Keratinocyte (primary cell): ENCODE data around the gene COL9A3. TPM values are rescaled to one million over a fixed set of nuclear protein-coding genes. Genes with fewer than 3 reads are reported as not detected.

Experiments
- DNase-seq: peaks from one replicate; pipeline ENCODE4 v3.0.0-alpha.2; 2011; ENCODE audit warnings: low read depth, missing footprints, low spot score
- FAIRE-seq: peaks from 2 replicates; lab custom pipeline; 2011; peaks lifted over from hg19 to GRCh38; lab: Jason Lieb, UNC
- H2AFZ ChIP-seq: 2 replicates; pipeline ENCODE4 v1.6.0; 2012; ENCODE audit warnings: low read length, control low read depth, inconsistent platforms; ENCODE audit not compliant: control insufficient read depth
- H3K27ac ChIP-seq: 2 replicates; pipeline ENCODE4 v1.5.1; 2011; ENCODE audit warnings: low read length; ENCODE audit not compliant: control insufficient read depth, insufficient read depth
- H3K27me3 ChIP-seq: 3 replicates; pipeline ENCODE4 v1.6.0; 2011; ENCODE audit warnings: low read length; ENCODE audit not compliant: control insufficient read depth, insufficient read depth; ENCODE audit errors: extremely low read depth
- H3K36me3 ChIP-seq, 2 experiments: 2 replicates in 1 of 2; 3 replicates in 1 of 2; pipeline ENCODE4 v1.5.1; 2011; ENCODE audit warnings: low read length in 2 of 2, mild to moderate bottlenecking in 1 of 2; ENCODE audit not compliant: control insufficient read depth in 2 of 2, insufficient read depth in 2 of 2; ENCODE audit errors: extremely low read depth in 1 of 2
- H3K4me1 ChIP-seq: 3 replicates; pipeline ENCODE4 v1.5.1; 2011; ENCODE audit warnings: low read length; ENCODE audit not compliant: control insufficient read depth, insufficient read depth; ENCODE audit errors: extremely low read depth
- H3K4me2 ChIP-seq: 3 replicates; pipeline ENCODE4 v1.6.0; 2011; ENCODE audit warnings: low read depth, low read length; ENCODE audit not compliant: control insufficient read depth, insufficient read depth; ENCODE audit errors: extremely low read depth
- H3K4me3 ChIP-seq, 3 experiments: fragments of 200-600 bp in 1 of 3; sonication (generic) in 1 of 3; 2 replicates in 2 of 3; 3 replicates in 1 of 3; pipeline ENCODE4 v1.5.1; 2011 to 2016; ENCODE audit warnings: low read length in 3 of 3, mild to moderate bottlenecking in 3 of 3, control low read depth in 2 of 3, inconsistent platforms in 1 of 3, low read depth in 1 of 3, mixed read lengths in 1 of 3, mixed run types in 1 of 3, moderate library complexity in 1 of 3; ENCODE audit not compliant: control insufficient read depth in 2 of 3, insufficient read depth in 2 of 3; ENCODE audit errors: extremely low read depth in 1 of 3
- H3K79me2 ChIP-seq: 2 replicates; pipeline ENCODE4 v1.6.0; 2012; ENCODE audit warnings: low read length; ENCODE audit not compliant: control insufficient read depth, insufficient read depth
- H3K9ac ChIP-seq: 3 replicates; pipeline ENCODE4 v1.6.0; 2011; ENCODE audit warnings: low read length; ENCODE audit not compliant: control insufficient read depth, insufficient read depth; ENCODE audit errors: extremely low read depth
- H3K9me1 ChIP-seq: 3 replicates; pipeline ENCODE4 v1.6.0; 2011; ENCODE audit warnings: low read length; ENCODE audit not compliant: control insufficient read depth, insufficient read depth; ENCODE audit errors: extremely low read depth
- H3K9me3 ChIP-seq: 2 replicates; pipeline ENCODE4 v1.5.1; 2012; ENCODE audit warnings: low read depth, low read length; ENCODE audit not compliant: control insufficient read depth
- H4K20me1 ChIP-seq: 3 replicates; pipeline ENCODE4 v1.6.0; 2011; ENCODE audit warnings: low read length; ENCODE audit not compliant: control insufficient read depth, insufficient read depth; ENCODE audit errors: extremely low read depth
- CTCF ChIP-seq, 3 experiments: IDR thresholded peaks in 1 of 3; conservative IDR thresholded peaks in 1 of 3; optimal IDR thresholded peaks in 1 of 3; 2 replicates in 2 of 3; 3 replicates in 1 of 3; pipeline versions ENCODE3 to v1.5.1; 2011; ENCODE audit warnings: low read length in 3 of 3, mild to moderate bottlenecking in 3 of 3, moderate library complexity in 2 of 3, control low read depth in 1 of 3, inconsistent platforms in 1 of 3; ENCODE audit not compliant: insufficient read depth in 2 of 3; ENCODE audit errors: extremely low read depth in 1 of 3
- EZH2 ChIP-seq: IDR thresholded peaks from one replicate; pipeline ENCODE4 v1.6.1; 2012; ENCODE audit warnings: inconsistent platforms, mild to moderate bottlenecking, low read length, moderate library complexity
- dilution Hi-C: fragments of 300-500 bp; cut with MboI; formaldehyde crosslinking; loops from one replicate; pipeline ENCODE4 v1.7.0; 2020; ENCODE audit warnings: low sequenced_read_pairs; ENCODE audit not compliant: extremely low pct_ligation_motif_present
- polyA plus RNA-seq, 5 experiments: library from polyadenylated mRNA; depleted of rRNA in 3 of 5; stranded (reverse) in 3 of 5; stranded (forward) in 1 of 5; unstranded in 1 of 5; fragments of >200 nt; gene quantifications; 1 replicate in 1 of 5; 2 replicates in 3 of 5; 3 replicates in 1 of 5; pipeline versions ENCODE4 v1.2.1 to v1.2.3, GENCODE V29; 2011 to 2012; ENCODE audit warnings: missing spikeins in 2 of 5, low read depth in 1 of 5, low replicate concordance in 1 of 5

Gene COL9A3
- polyA plus RNA-seq, 1 donor (not counting 4 experiments of a cell fraction or from before 2014, with no cell fraction given): 4.8 TPM

GRCh38 chr20:62828511-62829230 is 11.8 kb downstream of the COL9A3 start:
- TF ChIP-seq CTCF (optimal IDR thresholded peaks at IDR 0.05 in 1 of 3, IDR thresholded peaks at IDR 0.05 in 1 of 3, conservative IDR thresholded peaks at IDR 0.05 in 1 of 3; ENCODE audit: extremely low read depth in 1 of 3, insufficient read depth in 2 of 3, low read length in 3 of 3) (no peak), EZH2 (no peak)
- Histone ChIP-seq H3K4me1 (peaks cover 32% of the 10 kb centered on the region), H3K4me3 (no peak overlapping the region), H3K9me1 (no peaks in the 10 kb centered on the region), H3K4me2 (no peak overlapping the region), H3K9ac (no peak overlapping the region), H3K27me3 (no peaks in the 10 kb centered on the region), H2AFZ (no peak overlapping the region), H3K79me2 (no peaks in the 10 kb centered on the region), H3K9me3 (no peaks in the 10 kb centered on the region), H3K36me3 (no peaks in the 10 kb centered on the region), H4K20me1 (no peaks in the 10 kb centered on the region), H3K27ac (no peak overlapping the region)
- dilution Hi-C loops: no loop called here
- DNase-seq (no peak), FAIRE-seq (no peak)

- no peak for FAIRE-seq
- H3K9me3 ChIP-seq: no peaks in the 10 kb centered on the region
- dilution Hi-C loops: no loop called here
- H3K27me3 ChIP-seq: no peaks in the 10 kb centered on the region
- H3K79me2 ChIP-seq: no peaks in the 10 kb centered on the region
- no peak for DNase-seq
- H4K20me1 ChIP-seq: no peaks in the 10 kb centered on the region
- H2AFZ ChIP-seq: no peak overlapping the region
- no peak overlapping the region for H3K4me3 ChIP-seq
- H3K27ac ChIP-seq: no peak overlapping the region
- peaks cover 30% of the 10 kb centered on the region for H3K4me1 ChIP-seq
- TF ChIP-seq EZH2 (no peak), CTCF (optimal IDR thresholded peaks at IDR 0.05 in 1 of 3, IDR thresholded peaks at IDR 0.05 in 1 of 3, conservative IDR thresholded peaks at IDR 0.05 in 1 of 3; ENCODE audit: extremely low read depth in 1 of 3, insufficient read depth in 2 of 3, low read length in 3 of 3) (no peak)
- no peak overlapping the region for H3K4me2 ChIP-seq
- no peaks in the 10 kb centered on the region for H3K9me1 ChIP-seq
- H3K9ac ChIP-seq: no peak overlapping the region
- no peaks in the 10 kb centered on the region for H3K36me3 ChIP-seq
Measured at GRCh38 chr20:62829231-62830230, 12.7 kb downstream of the COL9A3 start.
